Right hindlimb (tissue), 1 donor: ENCODE measurements around the gene TSR3.

ENCODE experiments used
- DNase-seq: peaks from one replicate; pipeline ENCODE4 v3.0.0-alpha.2; 2018

The TSR3 gene

GRCh38 chr16:1323296-1324239 lies 28.1 kb downstream of the TSR3 start:
- no peak for DNase-seq

- DNase-seq, result no peak
Measured at GRCh38 chr16:1322407-1322806, 29.3 kb downstream of the TSR3 start.

GRCh38 chr16:1320658-1321240 lies 30.9 kb downstream of the TSR3 start:
- DNase-seq, result no peak

GRCh38 chr16:1320097-1320496 lies 31.6 kb downstream of the TSR3 start:
- DNase-seq, result no peak

GRCh38 chr16:1319041-1319440 lies 32.6 kb downstream of the TSR3 start:
- no peak for DNase-seq

GRCh38 chr16:1318268-1318545 lies 33.5 kb downstream of the TSR3 start:
- DNase-seq, result no peak

GRCh38 chr16:1317479-1318267 lies 34.0 kb downstream of the TSR3 start:
- no peak for DNase-seq

GRCh38 chr16:1316033-1316405 lies 35.7 kb downstream of the TSR3 start:
- no peak for DNase-seq

GRCh38 chr16:1315081-1316032 lies 36.3 kb downstream of the TSR3 start:
- DNase-seq, result no peak

GRCh38 chr16:1314399-1315068 lies 37.1 kb downstream of the TSR3 start:
- DNase-seq, result no peak

GRCh38 chr16:1313721-1314369 lies 37.8 kb downstream of the TSR3 start:
- no peak for DNase-seq

- DNase-seq, result no peak
Measured at GRCh38 chr16:1312903-1313302, 38.8 kb downstream of the TSR3 start.

- no peak for DNase-seq
Measured at GRCh38 chr16:1312467-1312816, 39.2 kb downstream of the TSR3 start.

GRCh38 chr16:1311738-1312466 lies 39.8 kb downstream of the TSR3 start:
- DNase-seq, result peak; percentile 26

GRCh38 chr16:1311212-1311737 lies 40.4 kb downstream of the TSR3 start:
- DNase-seq, result peak; percentile 16

GRCh38 chr16:1310832-1311200 lies 40.9 kb downstream of the TSR3 start:
- DNase-seq, result peak; percentile 20

- peak; percentile 27 for DNase-seq
Measured at GRCh38 chr16:1309888-1310831, 41.5 kb downstream of the TSR3 start.

GRCh38 chr16:1308977-1309885 lies 42.4 kb downstream of the TSR3 start, which contains the start of gene UBE2I:
TSS of gene UBE2I (plus strand) at chr16:1309636. CDS start at chr16:1314031, 4,395 bp downstream.
- DNase-seq, result peak; percentile 99
